HEK293T (cell line): Measurements from ENCODE around the gene UMODL1.

ENCODE experiments used
- BHLHE40 ChIP-seq: fragments of 450-650 bp; IDR thresholded peaks from 2 replicates; pipeline ENCODE4 v1.6.1; 2016; ENCODE audit warnings: mild to moderate bottlenecking, moderate library complexity, borderline replicate concordance
- FOXA1 ChIP-seq: fragments of 450-650 bp; IDR thresholded peaks from 2 replicates; pipeline ENCODE4 v1.6.1; 2016; ENCODE audit warnings: mild to moderate bottlenecking
- FOXK2 ChIP-seq: fragments of 450-650 bp; IDR thresholded peaks from 2 replicates; pipeline ENCODE4 v1.6.1; 2016; ENCODE audit warnings: mild to moderate bottlenecking
- FOXM1 ChIP-seq: fragments of 450-650 bp; IDR thresholded peaks from 2 replicates; pipeline ENCODE4 v1.6.1; 2017; ENCODE audit warnings: mild to moderate bottlenecking, borderline replicate concordance
- HDGF ChIP-seq: fragments of 450-650 bp; IDR thresholded peaks from 2 replicates; pipeline ENCODE4 v1.6.1; 2017; ENCODE audit warnings: antibody characterized with exemption, borderline replicate concordance
- SP1 ChIP-seq: fragments of 450-650 bp; IDR thresholded peaks from 2 replicates; pipeline ENCODE4 v1.6.1; 2017
- ZNF384 ChIP-seq: fragments of 450-650 bp; IDR thresholded peaks from 2 replicates; pipeline ENCODE4 v1.6.1; 2016

- no peak for TF ChIP-seq SP1
- TF ChIP-seq FOXM1: no peak
- no peak for TF ChIP-seq BHLHE40
- no peak for TF ChIP-seq ZNF384
- TF ChIP-seq FOXK2: no peak
- TF ChIP-seq HDGF: no peak
- no peak for TF ChIP-seq FOXA1
These were observed 41.7 kb downstream of the UMODL1 start for GRCh38 chr21:42112857-42113256.
